Measurements from ENCODE around the gene RBMS1.
A peak's percentile ranks its signal among the peaks of the same experiment; 100 is the strongest.
"Not testable (repeated sequence)": the region's sequence is repeated elsewhere in the genome, so short reads cannot be mapped to it uniquely, and the experiment has no call there.

RBMS1 gene

GRCh38 chr2:160377204-160377995 lies 116.2 kb downstream of the RBMS1 start:
- DNase-seq = no peak

GRCh38 chr2:160376576-160376975 lies 117.0 kb downstream of the RBMS1 start:
- DNase-seq = no peak

- peak; percentile 60 for DNase-seq
Observed at GRCh38 chr2:160375802-160376469, 117.7 kb downstream of the RBMS1 start.

- DNase-seq = peak; percentile 68
Observed at GRCh38 chr2:160375037-160375436, 118.6 kb downstream of the RBMS1 start.

- DNase-seq = no peak
Observed at GRCh38 chr2:160373666-160374065, 119.9 kb downstream of the RBMS1 start.

- DNase-seq = no peak
Observed at GRCh38 chr2:160373263-160373662, 120.3 kb downstream of the RBMS1 start.

GRCh38 chr2:160372585-160372984 lies 121.0 kb downstream of the RBMS1 start:
- peak; percentile 70 for DNase-seq

- no peak for DNase-seq
Observed at GRCh38 chr2:160372010-160372356, 121.6 kb downstream of the RBMS1 start.

- DNase-seq = no peak
Observed at GRCh38 chr2:160371251-160372009, 122.2 kb downstream of the RBMS1 start.

- peak; percentile 58 for DNase-seq
Observed at GRCh38 chr2:160368988-160369930, 124.3 kb downstream of the RBMS1 start.

GRCh38 chr2:160367887-160368286 lies 125.7 kb downstream of the RBMS1 start:
- DNase-seq = peak; percentile 97

- not testable (repeated sequence) for DNase-seq
Observed at GRCh38 chr2:160367139-160367538, 126.5 kb downstream of the RBMS1 start.

- DNase-seq = no peak
Observed at GRCh38 chr2:160366474-160366873, 127.1 kb downstream of the RBMS1 start.

GRCh38 chr2:160365716-160366367 lies 127.8 kb downstream of the RBMS1 start:
- DNase-seq = no peak

- no peak for DNase-seq
Observed at GRCh38 chr2:160364364-160364763, 129.2 kb downstream of the RBMS1 start.

- no peak for DNase-seq
Observed at GRCh38 chr2:160363961-160364360, 129.6 kb downstream of the RBMS1 start.

GRCh38 chr2:160363055-160363454 lies 130.6 kb downstream of the RBMS1 start:
- no peak for DNase-seq

- DNase-seq = no peak
Observed at GRCh38 chr2:160362541-160362940, 131.1 kb downstream of the RBMS1 start.

GRCh38 chr2:160362018-160362417 lies 131.6 kb downstream of the RBMS1 start:
- DNase-seq = no peak

- no peak for DNase-seq
Observed at GRCh38 chr2:160360089-160360757, 133.4 kb downstream of the RBMS1 start.

- DNase-seq = peak; percentile 90
Observed at GRCh38 chr2:160358046-160358445, 135.6 kb downstream of the RBMS1 start.

Measured in fibroblast of skin of right biceps (primary cell).